Ishikawa (cell line): ENCODE results near the gene HOXA2.

Source experiments
- CEBPB ChIP-seq: IDR thresholded peaks from 2 replicates; pipeline ENCODE4 v1.6.1; 2012
- CREB1 ChIP-seq: IDR thresholded peaks from 2 replicates; pipeline ENCODE4 v1.6.1; 2012; ENCODE audit warnings: low read depth
- EP300 ChIP-seq: IDR thresholded peaks from 2 replicates; pipeline ENCODE4 v1.6.1; 2012; ENCODE audit warnings: borderline replicate concordance
- FOXM1 ChIP-seq: IDR thresholded peaks from 2 replicates; pipeline ENCODE4 v1.6.1; 2012; ENCODE audit warnings: low read depth, borderline replicate concordance
- MAX ChIP-seq: IDR thresholded peaks from 2 replicates; pipeline ENCODE4 v1.6.1; 2012
- NFIC ChIP-seq: IDR thresholded peaks from 2 replicates; pipeline ENCODE4 v1.6.1; 2012
- REST ChIP-seq: IDR thresholded peaks from 2 replicates; pipeline ENCODE4 v1.6.1; 2012; ENCODE audit warnings: low read depth, mild to moderate bottlenecking
- TAF1 ChIP-seq: IDR thresholded peaks from 2 replicates; pipeline ENCODE4 v1.6.1; 2012; ENCODE audit warnings: low read depth, mild to moderate bottlenecking
- TCF12 ChIP-seq: IDR thresholded peaks from 2 replicates; pipeline ENCODE4 v1.6.1; 2012; ENCODE audit warnings: low read depth
- TEAD4 ChIP-seq: IDR thresholded peaks from 2 replicates; pipeline ENCODE4 v1.6.1; 2012
- YY1 ChIP-seq: IDR thresholded peaks from 2 replicates; pipeline ENCODE4 v1.6.1; 2012; ENCODE audit warnings: low read depth
- TF ChIP-seq, protein P1 (sequence below): IDR thresholded peaks from 2 replicates; pipeline ENCODE4 v1.6.1; 2012

GRCh38 chr7:27083646-27084045 lies 18.8 kb downstream of the HOXA2 start:
- TF ChIP-seq CEBPB: no peak
- no peak for TF ChIP-seq REST
- TF ChIP-seq TEAD4: no peak
- TF ChIP-seq TAF1: no peak
- TF ChIP-seq, protein P1, sequence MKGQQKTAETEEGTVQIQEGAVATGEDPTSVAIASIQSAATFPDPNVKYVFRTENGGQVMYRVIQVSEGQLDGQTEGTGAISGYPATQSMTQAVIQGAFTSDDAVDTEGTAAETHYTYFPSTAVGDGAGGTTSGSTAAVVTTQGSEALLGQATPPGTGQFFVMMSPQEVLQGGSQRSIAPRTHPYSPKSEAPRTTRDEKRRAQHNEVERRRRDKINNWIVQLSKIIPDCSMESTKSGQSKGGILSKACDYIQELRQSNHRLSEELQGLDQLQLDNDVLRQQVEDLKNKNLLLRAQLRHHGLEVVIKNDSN: no peak
- TF ChIP-seq CREB1: no peak
- TF ChIP-seq NFIC: no peak
- TF ChIP-seq YY1: no peak
- TF ChIP-seq MAX: no peak
- no peak for TF ChIP-seq TCF12
- no peak for TF ChIP-seq EP300
- no peak for TF ChIP-seq FOXM1
